Renal cortex interstitium (tissue), 15 donors: ENCODE data around the gene GSC2. TPM values are rescaled to one million over a fixed set of nuclear protein-coding genes. Genes with fewer than 3 reads are reported as not detected.

Source experiments
- DNase-seq, 11 donors: peaks; one replicate each; pipeline ENCODE4 v3.0.0-alpha.2; 2013; ENCODE audit warnings: low read depth in 9 of 11, low spot score in 4 of 11; ENCODE audit errors: extremely low read depth in 1 of 11
- long read RNA-seq, 16 experiments: transcript quantifications; one replicate each; lab custom pipeline, GENCODE V29; 2026
- polyA plus RNA-seq, 3 donors: library from polyadenylated mRNA; unstranded; fragments of 120-200 nt; gene quantifications; one replicate each; pipeline ENCODE4 v1.2.1, GENCODE V29; 2013; ENCODE audit not compliant: insufficient read length in 3 of 3

GSC2 gene, protein sequence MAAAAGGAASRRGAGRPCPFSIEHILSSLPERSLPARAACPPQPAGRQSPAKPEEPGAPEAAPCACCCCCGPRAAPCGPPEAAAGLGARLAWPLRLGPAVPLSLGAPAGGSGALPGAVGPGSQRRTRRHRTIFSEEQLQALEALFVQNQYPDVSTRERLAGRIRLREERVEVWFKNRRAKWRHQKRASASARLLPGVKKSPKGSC
- not detected for polyA plus RNA-seq
- long read RNA-seq, donor 1, result 0 reads
- long read RNA-seq, donor 2, result 0 reads
- long read RNA-seq, donor 3, result 0 reads
- long read RNA-seq, donor 4, result 0 reads
- long read RNA-seq, donor 5, result 0 reads
- long read RNA-seq, donor 6, result 0 reads
- long read RNA-seq, donor 7, result 0 reads
- long read RNA-seq, donor 8, result 0 reads
- long read RNA-seq, donor 9, result 0 reads
- long read RNA-seq, donor 10, result 0 reads
- long read RNA-seq, donor 11, result 0 reads
- long read RNA-seq, donor 12, result 0 reads
- long read RNA-seq, donor 13, result 0 reads
- long read RNA-seq, donor 14, result 0 reads
- long read RNA-seq, donor 15, result 0 reads
- long read RNA-seq, donor 16, result 0 reads

DNA sequence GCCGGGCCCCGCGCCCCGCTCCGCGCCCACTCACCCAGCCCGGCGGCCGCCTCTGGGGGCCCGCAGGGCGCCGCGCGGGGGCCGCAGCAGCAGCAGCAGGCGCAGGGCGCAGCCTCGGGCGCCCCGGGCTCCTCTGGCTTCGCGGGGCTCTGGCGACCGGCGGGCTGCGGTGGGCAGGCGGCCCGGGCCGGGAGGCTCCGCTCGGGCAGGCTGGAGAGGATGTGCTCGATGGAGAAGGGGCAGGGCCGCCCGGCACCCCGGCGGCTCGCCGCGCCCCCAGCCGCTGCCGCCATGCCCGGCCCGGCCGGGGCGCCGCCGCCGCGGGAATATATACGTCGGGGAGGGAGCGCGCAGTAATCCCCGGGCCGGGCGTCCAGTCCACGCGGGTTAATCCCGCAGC lies at the start of gene GSC2:
TSS of gene GSC2 (minus strand) at position 302 of the 400 bp plus-strand sequence. CDS start at position 293, 9 bp downstream.
- no peak for DNase-seq

DNA sequence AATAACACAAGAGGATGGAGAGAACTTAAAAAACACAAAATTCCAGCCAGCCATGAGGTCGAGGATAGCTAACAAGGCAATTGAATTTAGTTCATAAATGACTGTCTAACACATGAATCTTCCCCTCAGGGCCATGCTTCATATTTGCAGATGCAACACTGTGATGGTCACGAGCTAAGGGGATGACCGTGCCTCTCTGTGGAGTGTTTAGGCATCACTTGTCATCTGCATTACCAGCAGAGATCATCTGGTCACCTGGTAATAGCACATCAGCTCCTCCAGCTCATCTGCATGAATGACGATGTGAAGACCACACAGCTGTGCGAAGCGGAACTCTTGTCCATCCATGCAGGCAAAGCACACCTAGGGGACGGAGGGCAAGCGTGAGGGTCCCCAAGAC lies 49.4 kb upstream of the GSC2 start:
- no peak for DNase-seq

DNA sequence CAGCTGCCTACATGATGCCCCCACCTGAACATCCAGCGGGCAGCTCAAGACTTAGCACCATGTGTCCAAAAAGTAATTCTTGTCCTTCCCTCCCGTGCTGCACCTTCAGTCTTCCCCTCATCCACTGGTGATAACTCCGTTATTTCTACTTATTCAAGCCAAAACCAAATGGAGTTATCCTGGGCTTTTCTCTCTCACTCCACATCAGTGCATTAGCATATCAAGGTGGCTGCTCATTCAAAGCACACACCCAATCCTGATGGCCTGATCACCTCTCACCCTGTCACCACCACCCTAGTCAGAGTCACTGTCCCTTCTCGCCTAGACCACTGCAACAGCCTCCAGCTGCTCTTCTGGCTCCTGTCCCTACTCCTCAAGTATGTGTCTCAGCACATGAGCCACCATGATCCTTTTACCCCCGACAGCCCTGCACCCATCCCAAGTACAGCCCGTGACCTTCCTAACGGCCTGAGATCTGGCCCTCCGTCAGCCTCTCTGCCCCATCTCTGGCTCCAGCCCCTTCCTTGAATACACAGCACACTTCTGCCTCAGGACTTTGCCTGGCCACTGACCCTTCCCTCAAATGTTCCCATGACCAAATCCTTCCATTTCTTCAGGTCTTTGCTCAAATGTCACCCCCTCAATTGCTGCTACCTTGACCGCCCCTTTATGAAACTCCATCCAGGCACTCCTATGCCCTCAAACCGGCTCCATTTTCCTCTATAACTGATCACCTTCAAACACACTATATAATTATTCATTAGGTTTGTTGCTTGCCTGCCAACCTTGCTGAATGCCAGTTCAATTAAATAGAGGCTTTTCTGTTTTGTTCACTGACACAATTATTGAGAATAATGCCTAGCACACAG lies 48.1 kb upstream of the GSC2 start:
- DNase-seq, result no peak

- DNase-seq, result no peak
Observed at GRCh38 chr22:19196841-19197612, 46.9 kb upstream of the GSC2 start.

GRCh38 chr22:19195796-19196731 lies 46.0 kb upstream of the GSC2 start:
- no peak for DNase-seq

DNA sequence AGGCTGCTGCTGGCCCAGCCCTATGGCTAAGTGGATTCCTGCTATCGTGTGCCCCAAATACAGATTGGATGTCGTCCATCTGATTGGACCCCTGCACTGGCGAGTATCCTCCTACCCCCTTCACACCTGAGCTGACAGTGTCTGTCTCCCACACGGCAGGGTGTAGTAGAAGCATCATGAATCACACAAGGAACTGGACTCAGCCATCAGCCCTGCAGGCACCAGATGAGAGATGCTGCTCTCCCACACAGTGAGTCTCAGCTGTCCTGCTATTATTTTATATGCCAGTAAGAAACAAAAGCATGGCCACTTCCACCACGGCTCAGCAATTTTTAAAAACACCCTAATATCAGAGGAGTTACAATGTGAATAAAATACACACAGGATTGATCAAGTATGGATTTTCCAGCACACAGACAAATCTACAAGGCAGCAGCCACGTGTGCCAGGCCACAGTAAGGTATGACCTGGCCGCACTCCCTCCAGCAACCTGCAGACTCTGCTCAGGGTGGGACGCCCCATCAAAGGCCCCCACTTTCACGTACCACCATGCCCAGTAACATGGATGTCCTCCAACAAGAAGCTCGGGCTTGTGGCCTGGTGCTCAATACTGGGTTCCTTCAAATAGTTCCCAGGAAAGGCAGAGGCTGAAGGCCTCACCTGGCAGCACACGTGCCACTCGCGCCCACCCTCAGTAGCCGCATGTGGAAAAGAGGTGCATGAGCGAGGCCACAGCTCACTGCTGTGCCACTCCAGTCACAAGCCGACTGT lies 44.9 kb upstream of the GSC2 start:
- DNase-seq, result no peak

DNA sequence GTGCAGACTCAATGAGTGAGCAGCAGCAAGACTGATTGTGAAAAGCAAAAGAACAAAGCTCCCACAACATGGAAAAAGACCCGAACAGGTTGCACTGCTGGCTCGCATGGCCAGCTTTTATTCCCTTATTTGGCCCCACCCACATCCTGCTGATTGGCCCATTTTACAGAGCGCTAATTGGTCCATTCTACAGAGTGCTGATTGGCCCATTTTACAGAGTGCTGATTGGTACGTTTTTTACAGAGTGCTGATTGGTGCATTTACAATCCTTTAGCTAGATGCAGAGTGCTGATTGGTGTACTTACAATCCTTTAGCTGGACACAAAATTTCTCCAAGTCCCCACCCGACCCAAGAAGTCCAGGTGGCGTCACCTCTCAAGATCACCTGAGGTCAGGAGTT lies 43.8 kb upstream of the GSC2 start:
- DNase-seq, result no peak

DNA sequence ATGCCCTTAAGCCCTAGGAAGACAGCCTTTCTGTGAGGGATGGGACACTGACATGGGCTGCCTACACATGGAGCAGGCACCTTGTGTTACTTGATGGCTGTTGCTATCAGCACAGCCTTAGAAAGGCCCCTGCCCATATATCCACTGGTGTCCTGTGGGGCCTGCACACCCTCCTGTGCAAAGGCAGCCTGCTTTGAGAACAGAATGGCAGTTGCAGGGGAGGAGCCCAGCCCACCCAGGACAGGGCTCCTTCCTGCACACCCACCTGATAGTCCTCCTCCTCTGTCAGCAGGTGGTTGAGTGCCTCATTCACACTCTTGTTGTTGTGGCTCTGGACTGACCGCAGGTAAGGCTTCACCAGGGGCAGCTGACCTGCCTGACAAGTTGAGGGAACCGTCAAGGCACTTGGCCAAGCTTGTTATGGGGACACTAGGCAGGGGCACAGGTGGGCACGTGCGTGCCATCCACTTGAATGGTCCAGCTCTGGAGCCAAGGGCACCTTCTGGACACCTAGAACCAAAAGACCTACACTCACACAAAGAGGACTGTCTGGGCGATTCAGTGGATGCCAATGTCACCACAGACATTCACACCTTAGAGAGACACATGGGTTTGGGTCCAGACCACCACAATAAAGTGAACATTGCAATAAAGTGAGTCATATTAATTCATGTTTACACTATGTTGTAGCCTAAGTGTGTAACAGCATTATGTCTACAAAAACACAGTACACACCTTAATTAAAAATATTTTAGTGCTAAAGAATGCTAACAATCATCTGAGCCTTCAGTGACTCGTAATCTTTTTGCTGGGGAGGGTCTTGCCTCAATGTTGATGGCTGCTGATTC lies 37.8 kb upstream of the GSC2 start:
- DNase-seq, result no peak

- DNase-seq, result no peak
Observed at GRCh38 chr22:19184276-19184997, 34.3 kb upstream of the GSC2 start.

DNA sequence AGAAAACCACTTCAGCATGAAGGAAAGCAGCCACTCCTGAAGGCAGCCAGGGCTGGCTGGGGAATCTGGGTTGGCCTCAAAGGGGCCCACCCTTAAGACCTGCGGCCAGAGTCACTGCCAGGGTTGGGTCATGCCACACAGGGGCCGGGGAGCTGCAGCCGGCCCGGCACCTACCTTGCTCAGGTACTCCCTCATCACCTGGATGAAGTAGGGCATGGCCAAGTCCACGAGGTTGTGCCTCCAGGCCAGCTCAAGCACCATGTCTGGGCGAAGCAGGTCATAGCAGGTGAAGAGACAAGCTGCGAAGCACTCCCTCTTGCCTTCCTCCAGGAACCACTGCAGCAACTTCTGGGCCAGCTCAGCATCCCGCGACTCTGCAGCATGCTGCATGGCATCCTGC lies 33.1 kb upstream of the GSC2 start:
- no peak for DNase-seq

- no peak for DNase-seq
Observed at GRCh38 chr22:19182472-19183157, 32.5 kb upstream of the GSC2 start.

- no peak for DNase-seq
Observed at GRCh38 chr22:19181786-19182471, 31.8 kb upstream of the GSC2 start.

GRCh38 chr22:19180740-19181410 lies 30.8 kb upstream of the GSC2 start:
- no peak for DNase-seq

GRCh38 chr22:19180234-19180633 lies 30.1 kb upstream of the GSC2 start:
- no peak for DNase-seq
